Measurements from ENCODE around the gene SPTBN5. TPM values are rescaled to one million over a fixed set of nuclear protein-coding genes. Genes with fewer than 3 reads are reported as not detected.

SPTBN5 gene
- total and polyA plus RNA-seq, 4 donors = 1.6 to 3.5 (median 1.9) TPM

- DNase-seq = no peak
- no peak for TF ChIP-seq CTCF (IDR thresholded peaks at IDR 0.05; ENCODE audit: control extremely low read depth, extremely low read depth)
- no peaks in the 10 kb centered on the region for H3K36me3 ChIP-seq (ENCODE audit: control insufficient read depth in 4 of 4, insufficient read depth in 4 of 4, low read length in 4 of 4)
- no peak overlapping the region for H3K27ac ChIP-seq (ENCODE audit: low read depth in 1 of 2, low read length in 1 of 2)
- no peaks in the 10 kb centered on the region for H3K27me3 ChIP-seq (ENCODE audit: control insufficient read depth in 3 of 3, insufficient read depth in 3 of 3, low read length in 2 of 3)
- H3K9me3 ChIP-seq (ENCODE audit: control insufficient read depth in 4 of 4, insufficient read depth in 3 of 4, low read length in 3 of 4) = no peaks in the 10 kb centered on the region
- peaks cover 0 to 5% (median 4%) of the 10 kb centered on the region in 5 donors for H3K4me1 ChIP-seq (ENCODE audit: control insufficient read depth in 5 of 5, insufficient read depth in 5 of 5, low read length in 5 of 5)
- WGBS, 2 donors = 48 to 51% methylated on average over 15 of the region's 15 CpGs
- no peak overlapping the region for H3K4me3 ChIP-seq
- no peak overlapping the region for H3K9ac ChIP-seq (ENCODE audit: insufficient read depth in 1 of 2, low read length in 2 of 2)
- ATAC-seq (ENCODE audit: insufficient read depth, low FRiP score) = no peak
These were observed 33.6 kb downstream of the SPTBN5 start for GRCh38 chr15:41860049-41860828.

DNA sequence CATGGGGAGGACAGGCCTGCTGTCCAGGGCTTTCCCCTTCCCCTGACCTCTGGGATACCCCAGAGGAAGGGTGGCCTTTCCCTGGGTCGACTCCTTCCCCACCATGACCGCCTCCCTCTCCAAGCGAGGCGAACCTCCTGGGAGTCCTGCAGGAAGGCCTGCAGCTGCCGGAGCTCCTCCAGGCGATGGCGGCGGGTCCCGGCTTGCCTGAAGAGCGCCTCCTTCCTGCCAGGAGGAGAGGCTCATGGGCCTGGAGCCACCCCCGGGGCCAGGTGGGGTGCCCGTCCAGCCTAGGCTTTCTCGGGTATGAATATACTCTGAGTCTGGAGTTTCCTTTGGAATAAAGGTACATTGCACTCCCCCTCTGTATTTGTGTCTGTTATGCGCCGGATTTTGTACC is 35.1 kb downstream of the SPTBN5 start:
- no peak overlapping the region for H3K4me3 ChIP-seq
- no peaks in the 10 kb centered on the region for H3K36me3 ChIP-seq (ENCODE audit: control insufficient read depth in 4 of 4, insufficient read depth in 4 of 4, low read length in 4 of 4)
- H3K4me1 ChIP-seq (ENCODE audit: control insufficient read depth in 5 of 5, insufficient read depth in 5 of 5, low read length in 5 of 5) = peaks cover 0 to 20% (median 4%) of the 10 kb centered on the region in 5 donors
- no peak overlapping the region for H3K9ac ChIP-seq (ENCODE audit: insufficient read depth in 1 of 2, low read length in 2 of 2)
- 94% methylated on average over 15 of the region's 15 CpGs for WGBS, 2 donors
- H3K27ac ChIP-seq (ENCODE audit: low read depth in 1 of 2, low read length in 1 of 2) = no peak overlapping the region
- no peak for DNase-seq
- H3K27me3 ChIP-seq (ENCODE audit: control insufficient read depth in 3 of 3, insufficient read depth in 3 of 3, low read length in 2 of 3) = no peaks in the 10 kb centered on the region
- H3K9me3 ChIP-seq (ENCODE audit: control insufficient read depth in 4 of 4, insufficient read depth in 3 of 4, low read length in 3 of 4) = no peaks in the 10 kb centered on the region
- TF ChIP-seq CTCF (IDR thresholded peaks at IDR 0.05; ENCODE audit: control extremely low read depth, extremely low read depth) = no peak
- ATAC-seq (ENCODE audit: insufficient read depth, low FRiP score) = no peak

GRCh38 chr15:41857316-41857715 is 36.5 kb downstream of the SPTBN5 start:
- TF ChIP-seq CTCF (IDR thresholded peaks at IDR 0.05; ENCODE audit: control extremely low read depth, extremely low read depth) = no peak
- Histone ChIP-seq H3K36me3 (ENCODE audit: control insufficient read depth in 4 of 4, insufficient read depth in 4 of 4, low read length in 4 of 4) (no peaks in the 10 kb centered on the region), H3K4me1 (ENCODE audit: control insufficient read depth in 5 of 5, insufficient read depth in 5 of 5, low read length in 5 of 5) (peaks cover 0 to 34% (median 4%) of the 10 kb centered on the region in 5 donors), H3K4me3 (no peak overlapping the region), H3K27ac (ENCODE audit: low read depth in 1 of 2, low read length in 1 of 2) (no peak overlapping the region), H3K9ac (ENCODE audit: insufficient read depth in 1 of 2, low read length in 2 of 2) (no peak overlapping the region), H3K27me3 (ENCODE audit: control insufficient read depth in 3 of 3, insufficient read depth in 3 of 3, low read length in 2 of 3) (no peaks in the 10 kb centered on the region), H3K9me3 (ENCODE audit: control insufficient read depth in 4 of 4, insufficient read depth in 3 of 4, low read length in 3 of 4) (no peaks in the 10 kb centered on the region)
- 88 to 94% methylated on average over 9 of the region's 9 CpGs for WGBS, 2 donors
- no peak for ATAC-seq (ENCODE audit: insufficient read depth, low FRiP score)
- no peak for DNase-seq

Data from lung (tissue), 12 donors.